Measurements from ENCODE around the gene TFCP2L1. TPM values are rescaled to one million over a fixed set of nuclear protein-coding genes. Genes with fewer than 3 reads are reported as not detected.

Gene TFCP2L1
- total RNA-seq, 1 donor from 2014 or later, result 0.05 TPM

- Mint-ChIP-seq H3K4me3 (ENCODE audit: unreplicated experiment) (no peak overlapping the region), H3K27me3 (ENCODE audit: low read depth, unreplicated experiment) (peaks cover 47% of the 10 kb centered on the region), H3K4me1 (ENCODE audit: low read depth, unreplicated experiment) (peaks cover 6% of the 10 kb centered on the region), H3K36me3 (ENCODE audit: low read depth, unreplicated experiment) (no peaks in the 10 kb centered on the region), H3K9me3 (ENCODE audit: unreplicated experiment) (no peaks in the 10 kb centered on the region), H3K27ac (ENCODE audit: unreplicated experiment) (no peak overlapping the region)
- Histone ChIP-seq H3K4me1 (ENCODE audit: insufficient read depth, low read length) (no peaks in the 10 kb centered on the region), H3K4me3 (ENCODE audit: insufficient read depth, low read depth, low read length) (no peak overlapping the region), H3K79me2 (ENCODE audit: insufficient read depth, low read length) (no peaks in the 10 kb centered on the region), H3K36me3 (ENCODE audit: insufficient read depth, low read length) (no peaks in the 10 kb centered on the region), H2AFZ (ENCODE audit: low read depth, low read length) (no peak overlapping the region), H3K27me3 (ENCODE audit: insufficient read depth, low read length) (peaks cover 4% of the 10 kb centered on the region), H4K20me1 (ENCODE audit: insufficient read depth, low read length) (no peaks in the 10 kb centered on the region), H3K9ac (ENCODE audit: low read length) (no peak overlapping the region), H3K27ac (ENCODE audit: low read depth, low read length) (no peak overlapping the region), H3K9me3 (ENCODE audit: insufficient read depth, low read depth, low read length) (no peaks in the 10 kb centered on the region), H3K4me2 (ENCODE audit: low read length) (no peak overlapping the region)
- TF ChIP-seq CTCF (IDR thresholded peaks at IDR 0.05; ENCODE audit: insufficient read depth, low read depth, low read length) (no peak), EZH2 (IDR thresholded peaks at IDR 0.05; ENCODE audit: insufficient read depth, low read length) (no peak)
- FAIRE-seq, result no peak
- no peak for DNase-seq (ENCODE audit: low read depth)
Measured at GRCh38 chr2:121255358-121255757, 29.6 kb downstream of the TFCP2L1 start.

- H2AFZ ChIP-seq (ENCODE audit: low read depth, low read length), result no peak overlapping the region
- H3K9me3 ChIP-seq (ENCODE audit: insufficient read depth, low read depth, low read length), result no peaks in the 10 kb centered on the region
- Mint-ChIP-seq H3K9me3 (ENCODE audit: unreplicated experiment) (no peaks in the 10 kb centered on the region), H3K36me3 (ENCODE audit: low read depth, unreplicated experiment) (no peaks in the 10 kb centered on the region), H3K4me3 (ENCODE audit: unreplicated experiment) (no peak overlapping the region), H3K27me3 (ENCODE audit: low read depth, unreplicated experiment) (peaks cover 41% of the 10 kb centered on the region), H3K27ac (ENCODE audit: unreplicated experiment) (no peak overlapping the region), H3K4me1 (ENCODE audit: low read depth, unreplicated experiment) (peaks cover 6% of the 10 kb centered on the region)
- H3K4me1 ChIP-seq (ENCODE audit: insufficient read depth, low read length), result no peaks in the 10 kb centered on the region
- H3K27ac ChIP-seq (ENCODE audit: low read depth, low read length), result no peak overlapping the region
- no peak overlapping the region for H3K4me3 ChIP-seq (ENCODE audit: insufficient read depth, low read depth, low read length)
- no peak overlapping the region for H3K4me2 ChIP-seq (ENCODE audit: low read length)
- no peak overlapping the region for H3K9ac ChIP-seq (ENCODE audit: low read length)
- FAIRE-seq (no peak), DNase-seq (ENCODE audit: low read depth) (no peak)
- H3K79me2 ChIP-seq (ENCODE audit: insufficient read depth, low read length), result no peaks in the 10 kb centered on the region
- H3K36me3 ChIP-seq (ENCODE audit: insufficient read depth, low read length), result no peaks in the 10 kb centered on the region
- H3K27me3 ChIP-seq (ENCODE audit: insufficient read depth, low read length), result peaks cover 4% of the 10 kb centered on the region
- no peaks in the 10 kb centered on the region for H4K20me1 ChIP-seq (ENCODE audit: insufficient read depth, low read length)
- TF ChIP-seq CTCF (IDR thresholded peaks at IDR 0.05; ENCODE audit: insufficient read depth, low read depth, low read length) (no peak), EZH2 (IDR thresholded peaks at IDR 0.05; ENCODE audit: insufficient read depth, low read length) (no peak)
Measured at GRCh38 chr2:121254748-121255147, 30.3 kb downstream of the TFCP2L1 start.

GRCh38 chr2:121253674-121254240, 31.2 kb downstream of the TFCP2L1 start:
- TF ChIP-seq EZH2 (IDR thresholded peaks at IDR 0.05; ENCODE audit: insufficient read depth, low read length) (no peak), CTCF (IDR thresholded peaks at IDR 0.05; ENCODE audit: insufficient read depth, low read depth, low read length) (no peak)
- no peak overlapping the region for H3K27ac Mint-ChIP-seq (ENCODE audit: unreplicated experiment)
- FAIRE-seq (no peak), DNase-seq (ENCODE audit: low read depth) (no peak)
- Histone ChIP-seq H3K36me3 (ENCODE audit: insufficient read depth, low read length) (no peaks in the 10 kb centered on the region), H3K4me2 (ENCODE audit: low read length) (no peak overlapping the region), H2AFZ (ENCODE audit: low read depth, low read length) (no peak overlapping the region), H3K27ac (ENCODE audit: low read depth, low read length) (no peak overlapping the region), H3K27me3 (ENCODE audit: insufficient read depth, low read length) (peaks cover 2% of the 10 kb centered on the region), H3K9me3 (ENCODE audit: insufficient read depth, low read depth, low read length) (no peaks in the 10 kb centered on the region), H3K4me3 (ENCODE audit: insufficient read depth, low read depth, low read length) (no peak overlapping the region), H3K4me1 (ENCODE audit: insufficient read depth, low read length) (no peaks in the 10 kb centered on the region), H4K20me1 (ENCODE audit: insufficient read depth, low read length) (no peaks in the 10 kb centered on the region), H3K79me2 (ENCODE audit: insufficient read depth, low read length) (no peaks in the 10 kb centered on the region), H3K9ac (ENCODE audit: low read length) (no peak overlapping the region)
- H3K4me3 Mint-ChIP-seq (ENCODE audit: unreplicated experiment), result no peak overlapping the region
- peaks cover 47% of the 10 kb centered on the region for H3K27me3 Mint-ChIP-seq (ENCODE audit: low read depth, unreplicated experiment)
- H3K36me3 Mint-ChIP-seq (ENCODE audit: low read depth, unreplicated experiment), result no peaks in the 10 kb centered on the region
- H3K9me3 Mint-ChIP-seq (ENCODE audit: unreplicated experiment), result no peaks in the 10 kb centered on the region
- peaks cover 6% of the 10 kb centered on the region for H3K4me1 Mint-ChIP-seq (ENCODE audit: low read depth, unreplicated experiment)
